ENCODE results near the gene CHD2.

DNA sequence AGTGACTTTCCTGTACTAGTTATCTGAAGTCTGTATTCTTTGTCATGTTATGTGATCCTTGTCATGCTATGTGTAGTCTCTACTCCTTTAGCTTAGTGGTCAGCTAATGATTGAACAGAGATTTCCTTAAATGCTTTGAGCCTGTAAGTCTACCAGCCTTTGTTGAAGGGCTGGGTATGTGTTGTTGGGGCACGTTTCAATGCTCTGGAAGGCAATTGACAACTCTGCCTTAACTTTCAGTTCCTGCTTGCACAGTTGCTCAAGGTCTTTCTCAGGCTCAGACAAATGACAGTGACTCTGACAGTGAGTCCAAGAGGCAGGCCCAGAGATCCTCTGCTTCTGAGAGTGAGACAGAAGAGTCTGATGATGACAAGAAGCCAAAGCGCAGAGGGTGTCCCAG is 89.3 kb downstream of the CHD2 start:
- TF ChIP-seq, protein P1, sequence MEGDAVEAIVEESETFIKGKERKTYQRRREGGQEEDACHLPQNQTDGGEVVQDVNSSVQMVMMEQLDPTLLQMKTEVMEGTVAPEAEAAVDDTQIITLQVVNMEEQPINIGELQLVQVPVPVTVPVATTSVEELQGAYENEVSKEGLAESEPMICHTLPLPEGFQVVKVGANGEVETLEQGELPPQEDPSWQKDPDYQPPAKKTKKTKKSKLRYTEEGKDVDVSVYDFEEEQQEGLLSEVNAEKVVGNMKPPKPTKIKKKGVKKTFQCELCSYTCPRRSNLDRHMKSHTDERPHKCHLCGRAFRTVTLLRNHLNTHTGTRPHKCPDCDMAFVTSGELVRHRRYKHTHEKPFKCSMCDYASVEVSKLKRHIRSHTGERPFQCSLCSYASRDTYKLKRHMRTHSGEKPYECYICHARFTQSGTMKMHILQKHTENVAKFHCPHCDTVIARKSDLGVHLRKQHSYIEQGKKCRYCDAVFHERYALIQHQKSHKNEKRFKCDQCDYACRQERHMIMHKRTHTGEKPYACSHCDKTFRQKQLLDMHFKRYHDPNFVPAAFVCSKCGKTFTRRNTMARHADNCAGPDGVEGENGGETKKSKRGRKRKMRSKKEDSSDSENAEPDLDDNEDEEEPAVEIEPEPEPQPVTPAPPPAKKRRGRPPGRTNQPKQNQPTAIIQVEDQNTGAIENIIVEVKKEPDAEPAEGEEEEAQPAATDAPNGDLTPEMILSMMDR (conservative IDR thresholded peaks at IDR 0.05; ENCODE audit: low read length): no peak
- no peak for TF ChIP-seq EZH2phosphoT487 (IDR thresholded peaks at IDR 0.05; ENCODE audit: borderline replicate concordance)

Data from Loucy (cell line).